GM12801 (cell line): ENCODE results near the gene AWAT1.

Source experiments
- TF ChIP-seq, protein P1 (sequence below): IDR thresholded peaks from one replicate; pipeline ENCODE4 v1.5.1; 2011; ENCODE audit warnings: control low read depth; ENCODE audit not compliant: insufficient read length; ENCODE audit errors: extremely low read depth

The AWAT1 gene

DNA sequence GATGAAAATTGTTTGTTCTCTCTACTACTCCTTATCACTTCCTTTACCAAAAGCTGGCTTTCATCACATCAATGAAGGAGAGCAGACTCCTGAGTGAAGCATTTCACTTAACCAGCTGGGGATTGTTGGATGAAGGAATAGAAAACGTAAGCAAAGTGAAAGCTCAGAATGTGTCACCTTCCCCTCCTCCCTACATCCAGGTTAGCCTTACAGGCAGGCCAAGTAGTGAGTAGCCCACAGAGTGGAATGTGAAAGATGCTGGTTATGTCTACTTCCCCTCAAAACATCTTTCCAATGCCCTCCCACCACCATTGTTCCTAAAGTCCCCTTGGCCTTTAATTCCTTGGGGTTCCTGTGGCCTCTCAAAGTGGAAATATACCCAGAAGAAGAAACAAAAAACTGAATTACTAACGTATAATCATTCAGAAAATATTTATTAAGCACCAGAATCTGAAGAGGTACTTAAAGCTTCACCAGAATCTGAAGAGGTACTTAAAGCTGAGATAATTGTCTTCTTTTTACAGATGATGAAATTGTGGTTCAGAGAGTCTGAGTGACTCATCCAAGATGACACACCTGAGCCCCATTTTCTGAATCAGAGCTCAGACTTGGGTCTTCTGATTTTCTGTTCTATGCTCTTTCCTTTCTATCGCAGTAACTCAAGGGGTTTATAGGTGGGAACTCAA, 19.1 kb downstream of the AWAT1 start:
- TF ChIP-seq, protein P1, sequence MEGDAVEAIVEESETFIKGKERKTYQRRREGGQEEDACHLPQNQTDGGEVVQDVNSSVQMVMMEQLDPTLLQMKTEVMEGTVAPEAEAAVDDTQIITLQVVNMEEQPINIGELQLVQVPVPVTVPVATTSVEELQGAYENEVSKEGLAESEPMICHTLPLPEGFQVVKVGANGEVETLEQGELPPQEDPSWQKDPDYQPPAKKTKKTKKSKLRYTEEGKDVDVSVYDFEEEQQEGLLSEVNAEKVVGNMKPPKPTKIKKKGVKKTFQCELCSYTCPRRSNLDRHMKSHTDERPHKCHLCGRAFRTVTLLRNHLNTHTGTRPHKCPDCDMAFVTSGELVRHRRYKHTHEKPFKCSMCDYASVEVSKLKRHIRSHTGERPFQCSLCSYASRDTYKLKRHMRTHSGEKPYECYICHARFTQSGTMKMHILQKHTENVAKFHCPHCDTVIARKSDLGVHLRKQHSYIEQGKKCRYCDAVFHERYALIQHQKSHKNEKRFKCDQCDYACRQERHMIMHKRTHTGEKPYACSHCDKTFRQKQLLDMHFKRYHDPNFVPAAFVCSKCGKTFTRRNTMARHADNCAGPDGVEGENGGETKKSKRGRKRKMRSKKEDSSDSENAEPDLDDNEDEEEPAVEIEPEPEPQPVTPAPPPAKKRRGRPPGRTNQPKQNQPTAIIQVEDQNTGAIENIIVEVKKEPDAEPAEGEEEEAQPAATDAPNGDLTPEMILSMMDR: no peak

DNA sequence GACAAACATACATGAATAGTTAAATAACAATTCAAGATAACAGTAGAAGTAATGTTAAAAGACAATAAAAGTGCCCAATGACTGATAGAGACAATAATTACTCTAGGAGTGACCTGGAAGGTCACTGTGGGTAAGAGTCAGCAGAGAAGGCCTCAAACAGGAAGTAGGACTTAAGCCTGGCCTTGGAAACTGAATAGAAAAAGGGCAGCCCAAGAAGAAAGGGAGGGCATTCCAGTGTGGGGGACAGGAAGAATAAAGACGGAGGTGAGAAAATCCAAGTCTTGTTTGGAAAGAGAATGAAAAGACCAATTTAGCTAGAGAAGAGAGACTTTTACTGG, 19.6 kb downstream of the AWAT1 start:
- TF ChIP-seq, protein P1: no peak

DNA sequence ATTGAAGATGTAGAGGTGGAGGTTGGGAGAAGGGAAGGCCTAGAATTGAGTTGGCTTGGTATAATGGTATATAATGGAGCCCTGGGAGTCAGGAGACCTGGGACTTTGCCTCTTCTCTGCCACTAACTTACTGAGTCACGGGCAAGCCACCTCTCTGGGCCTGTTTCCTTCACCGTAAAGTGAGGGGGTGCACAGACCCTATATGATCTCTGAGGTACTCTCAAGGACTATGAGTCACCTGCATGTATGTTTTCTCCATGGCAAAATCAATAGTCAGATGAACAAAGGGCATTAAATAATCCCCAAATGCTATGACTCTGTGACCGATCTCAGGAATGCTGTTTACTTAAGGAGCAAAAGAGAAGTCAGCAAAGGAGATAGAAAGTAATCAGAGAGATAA, 20.5 kb downstream of the AWAT1 start:
- TF ChIP-seq, protein P1: no peak

DNA sequence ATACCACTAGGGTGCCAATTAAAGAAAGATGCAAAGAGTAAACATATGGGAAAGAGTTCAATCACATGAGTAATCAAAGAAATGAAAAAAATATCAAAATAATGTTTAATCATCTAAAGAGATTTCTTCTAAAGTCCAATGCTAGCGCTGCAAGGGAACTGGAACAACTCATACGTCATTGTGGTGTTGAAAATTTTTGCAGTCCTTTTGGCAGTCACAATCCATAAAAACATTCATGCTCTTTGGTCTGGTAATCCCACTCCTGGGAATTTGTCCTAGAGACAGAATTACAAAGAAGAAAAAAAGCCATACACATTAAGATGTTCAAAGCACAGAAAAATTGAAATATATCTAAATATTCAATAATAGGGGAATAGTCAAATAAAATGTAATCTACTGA, 21.0 kb downstream of the AWAT1 start:
- TF ChIP-seq, protein P1: no peak

DNA sequence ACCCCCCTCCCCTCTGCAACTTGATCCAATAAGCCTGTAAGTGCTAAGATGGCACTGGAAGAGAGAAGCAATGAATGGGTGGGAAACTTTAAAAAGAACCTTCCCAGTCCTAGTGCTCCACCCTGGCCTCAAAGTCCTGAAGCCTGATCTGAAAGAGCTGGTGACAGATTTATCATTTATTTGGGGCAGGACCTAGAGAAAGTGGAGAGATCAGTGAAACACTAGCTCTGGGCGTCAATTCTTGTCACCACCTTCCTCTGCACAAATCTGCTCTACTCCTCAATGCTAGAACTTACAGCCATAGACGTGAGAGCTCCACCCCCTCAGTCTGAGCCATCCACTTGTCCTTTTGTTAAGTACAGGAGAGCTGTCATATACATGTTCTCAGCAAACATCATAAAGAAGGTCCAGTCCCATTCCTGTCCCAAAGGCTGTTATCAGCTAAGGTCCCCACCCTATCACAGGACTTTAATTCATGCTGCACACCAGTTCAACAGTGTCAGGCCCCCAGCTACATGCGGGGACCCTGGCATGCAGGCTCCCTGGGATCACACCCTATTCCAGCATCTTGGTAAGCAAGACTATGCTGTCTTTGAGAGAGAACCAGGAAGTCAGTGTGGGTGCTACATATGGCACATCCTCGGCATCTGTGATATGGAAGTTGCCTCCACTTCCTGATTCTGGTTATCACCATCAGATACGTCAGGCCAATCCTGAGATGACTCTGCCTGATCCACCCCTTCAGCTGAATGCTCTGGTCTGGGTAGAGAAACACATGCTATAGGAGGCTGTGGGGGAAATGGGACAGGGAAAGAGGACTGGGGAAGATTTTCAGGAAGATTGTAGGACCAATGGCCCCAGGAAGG, 23.2 kb downstream of the AWAT1 start:
- TF ChIP-seq, protein P1: no peak

DNA sequence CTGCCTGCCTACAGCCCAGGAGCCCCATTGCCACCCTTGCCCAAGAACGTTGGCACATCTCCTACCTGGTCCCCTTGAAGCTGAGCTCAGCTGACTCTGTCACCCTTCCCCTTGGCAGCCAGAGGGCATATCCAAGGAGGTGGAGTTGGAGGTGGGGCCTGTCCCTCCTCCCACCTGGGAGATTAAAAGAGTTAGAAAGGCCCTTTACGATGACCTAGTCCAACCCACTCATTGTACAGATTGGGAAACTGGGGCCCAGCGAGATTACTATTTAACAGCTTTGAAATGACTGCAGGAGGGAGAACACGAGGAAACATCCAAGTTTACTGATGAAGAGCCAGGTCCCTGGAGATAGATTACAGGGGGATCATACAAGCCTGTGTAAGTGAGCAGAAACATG, 25.6 kb downstream of the AWAT1 start, which contains the start of gene P2RY4:
P2RY4 (minus strand) TSS at position 101 of the 400 bp plus-strand sequence. CDS start 580 bp downstream, outside the sequence.
- TF ChIP-seq, protein P1: no peak

DNA sequence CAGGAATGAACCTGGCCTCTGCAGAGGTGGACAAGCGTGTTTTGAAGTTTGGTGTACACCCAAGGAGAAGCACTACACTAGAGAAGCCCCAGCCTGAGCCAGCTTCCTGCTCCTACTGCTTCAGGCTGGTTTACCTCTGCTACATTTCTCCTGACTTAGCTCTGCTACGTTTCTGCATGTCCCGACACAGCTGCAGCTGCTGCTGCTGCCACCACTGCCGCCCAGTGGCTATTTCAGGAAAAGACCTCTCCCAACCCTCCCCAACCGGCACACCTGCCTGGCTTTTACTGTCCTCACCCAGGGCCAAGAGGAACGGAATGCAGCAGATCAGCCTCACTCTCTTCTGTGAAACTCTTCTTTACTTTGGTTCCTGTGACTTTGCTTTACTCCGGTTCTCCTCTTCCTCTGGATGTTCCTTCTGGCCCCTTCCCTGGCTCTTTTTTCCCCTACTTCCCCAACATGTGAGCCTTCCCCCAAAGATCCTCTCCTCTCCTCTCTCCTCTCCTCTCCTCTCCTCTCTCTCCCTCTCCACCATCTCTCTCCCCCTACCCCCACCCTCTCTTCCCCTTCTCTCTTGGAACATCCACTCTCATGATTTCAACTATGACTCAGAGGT, 28.6 kb downstream of the AWAT1 start:
- TF ChIP-seq, protein P1: no peak
